Measurements from ENCODE around the gene MPIG6B. TPM values are rescaled to one million over a fixed set of nuclear protein-coding genes. Genes with fewer than 3 reads are reported as not detected.

The MPIG6B gene
- total RNA-seq, 4 donors from 2014 or later, result not detected

DNA sequence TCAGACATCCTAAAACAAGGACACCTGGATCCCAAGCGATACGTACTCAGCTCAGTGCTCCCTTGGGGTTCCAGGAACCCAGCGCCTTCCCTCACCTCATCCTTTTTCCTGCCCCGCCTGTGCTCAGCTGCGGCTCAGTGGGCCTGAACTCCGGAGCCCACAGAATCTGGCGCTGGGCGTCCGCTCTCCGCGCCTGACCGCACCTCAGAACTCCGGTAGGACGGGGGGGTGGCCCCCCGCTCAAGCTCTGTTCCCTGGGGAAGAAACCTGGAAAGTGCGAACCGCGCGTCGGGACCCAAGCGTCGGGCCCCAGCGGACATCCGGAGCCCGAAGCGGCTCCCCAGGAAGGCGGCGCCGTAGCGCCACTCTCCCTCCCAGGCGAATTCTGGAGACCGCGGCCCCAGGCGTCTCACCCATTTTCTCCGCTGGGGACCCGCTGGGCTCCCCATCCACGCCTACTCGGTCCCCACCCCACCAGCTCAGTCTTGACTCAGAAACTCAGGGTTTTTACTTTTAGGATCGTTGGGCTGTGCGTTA, 42.0 kb upstream of the MPIG6B start:
- Histone ChIP-seq H3K9me3 (no peaks in the 10 kb centered on the region), H3K27me3 (no peaks in the 10 kb centered on the region), H3K4me3 (peak overlapping the region; percentile 41 to 69 (median 60)), H3K36me3 (peaks cover 0 to 7% (median 0%) of the 10 kb centered on the region in 3 donors), H3K4me1 (peaks cover 0 to 25% (median 3%) of the 10 kb centered on the region in 4 donors), H3K27ac (peak overlapping the region; percentile 59 to 77 (median 69))
- peak; percentile 50 to 67 (median 65) for DNase-seq
- TF ChIP-seq, protein P1, sequence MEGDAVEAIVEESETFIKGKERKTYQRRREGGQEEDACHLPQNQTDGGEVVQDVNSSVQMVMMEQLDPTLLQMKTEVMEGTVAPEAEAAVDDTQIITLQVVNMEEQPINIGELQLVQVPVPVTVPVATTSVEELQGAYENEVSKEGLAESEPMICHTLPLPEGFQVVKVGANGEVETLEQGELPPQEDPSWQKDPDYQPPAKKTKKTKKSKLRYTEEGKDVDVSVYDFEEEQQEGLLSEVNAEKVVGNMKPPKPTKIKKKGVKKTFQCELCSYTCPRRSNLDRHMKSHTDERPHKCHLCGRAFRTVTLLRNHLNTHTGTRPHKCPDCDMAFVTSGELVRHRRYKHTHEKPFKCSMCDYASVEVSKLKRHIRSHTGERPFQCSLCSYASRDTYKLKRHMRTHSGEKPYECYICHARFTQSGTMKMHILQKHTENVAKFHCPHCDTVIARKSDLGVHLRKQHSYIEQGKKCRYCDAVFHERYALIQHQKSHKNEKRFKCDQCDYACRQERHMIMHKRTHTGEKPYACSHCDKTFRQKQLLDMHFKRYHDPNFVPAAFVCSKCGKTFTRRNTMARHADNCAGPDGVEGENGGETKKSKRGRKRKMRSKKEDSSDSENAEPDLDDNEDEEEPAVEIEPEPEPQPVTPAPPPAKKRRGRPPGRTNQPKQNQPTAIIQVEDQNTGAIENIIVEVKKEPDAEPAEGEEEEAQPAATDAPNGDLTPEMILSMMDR (IDR thresholded peaks at IDR 0.05), result peak in 2 of 6 experiments; percentile 5 to 12
- no peak for TF ChIP-seq POLR2A (IDR thresholded peaks at IDR 0.05)

DNA sequence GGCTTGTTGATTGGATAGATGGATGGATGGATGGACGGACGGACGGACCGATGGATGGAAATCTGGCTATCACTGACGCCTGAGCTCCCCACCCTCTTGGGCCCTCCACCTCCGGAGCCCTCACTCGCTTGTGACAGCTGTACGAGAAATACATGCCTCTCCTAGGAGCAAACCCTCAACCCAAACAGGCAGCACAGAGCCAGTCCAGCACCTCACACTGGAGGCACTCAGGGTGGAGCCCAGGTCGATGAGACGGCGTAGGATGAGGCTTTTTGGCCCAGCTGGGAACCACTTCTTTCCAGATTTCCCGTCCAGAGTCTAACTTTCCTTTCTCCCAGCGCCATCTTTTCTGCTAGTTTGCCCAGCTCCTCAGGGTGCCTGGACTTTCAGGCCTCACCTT, 39.6 kb upstream of the MPIG6B start:
- Histone ChIP-seq H3K9me3 (no peaks in the 10 kb centered on the region), H3K27me3 (no peaks in the 10 kb centered on the region), H3K4me1 (peaks cover 0 to 25% (median 3%) of the 10 kb centered on the region in 4 donors), H3K36me3 (peaks cover 0 to 31% (median 0%) of the 10 kb centered on the region in 3 donors), H3K4me3 (peak overlapping the region in 1 of 4 donors; percentile 45), H3K27ac (peak overlapping the region in 3 of 4 donors; percentile 55 to 81 (median 70))
- DNase-seq, result no peak
- TF ChIP-seq POLR2A (IDR thresholded peaks at IDR 0.05), result no peak
- TF ChIP-seq, protein P1 (IDR thresholded peaks at IDR 0.05), result no peak

DNA sequence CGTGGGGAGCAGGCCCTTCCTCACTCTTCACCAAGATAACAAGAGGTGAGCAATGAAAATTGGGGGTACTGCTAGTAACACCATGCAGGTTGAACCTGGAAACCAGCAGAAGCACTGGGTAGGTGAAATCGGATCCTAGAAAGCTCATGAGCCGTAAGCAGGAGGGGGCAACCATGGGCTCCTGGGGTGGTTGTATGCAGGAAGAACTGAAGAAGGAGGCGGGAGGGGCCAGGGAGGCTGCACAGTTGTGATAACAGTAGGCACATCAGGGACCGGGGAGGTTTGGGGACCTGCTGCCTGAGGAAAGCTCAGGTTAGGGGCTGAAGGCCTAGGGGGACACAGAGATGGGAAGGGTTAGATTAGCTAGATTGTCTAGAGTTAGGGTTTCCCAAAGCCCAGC, 36.7 kb upstream of the MPIG6B start:
- Histone ChIP-seq H3K36me3 (peaks cover 0 to 59% (median 0%) of the 10 kb centered on the region in 3 donors), H3K27me3 (no peaks in the 10 kb centered on the region), H3K9me3 (no peaks in the 10 kb centered on the region), H3K4me1 (peaks cover 0 to 16% (median under 1%) of the 10 kb centered on the region in 4 donors), H3K27ac (no peak overlapping the region), H3K4me3 (no peak overlapping the region)
- TF ChIP-seq, protein P1 (IDR thresholded peaks at IDR 0.05), result no peak
- TF ChIP-seq POLR2A (IDR thresholded peaks at IDR 0.05), result no peak
- no peak for DNase-seq

DNA sequence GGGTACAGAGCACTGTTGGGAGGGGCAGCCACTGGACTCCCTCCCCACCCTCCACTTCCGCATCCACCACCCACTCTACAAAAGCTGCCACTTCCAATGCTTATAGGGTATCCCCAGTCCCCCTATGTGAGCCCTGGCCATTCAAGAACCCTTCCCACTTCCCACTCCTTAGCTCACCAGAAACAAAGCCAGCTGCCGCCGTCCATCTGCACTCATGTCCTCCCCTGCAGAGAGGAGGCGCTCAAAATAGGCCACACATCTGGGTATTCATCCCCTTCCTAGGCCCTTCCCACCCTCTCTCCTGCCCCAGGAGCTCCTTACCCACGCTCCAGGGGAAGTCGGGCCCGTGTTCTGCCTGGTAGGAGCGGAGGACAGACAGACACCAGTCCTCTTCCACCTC, 35.9 kb upstream of the MPIG6B start:
- Histone ChIP-seq H3K27ac (no peak overlapping the region), H3K4me3 (no peak overlapping the region), H3K27me3 (no peaks in the 10 kb centered on the region), H3K9me3 (no peaks in the 10 kb centered on the region), H3K36me3 (peaks cover 0 to 68% (median 0%) of the 10 kb centered on the region in 3 donors), H3K4me1 (peaks cover 0 to 8% (median 0%) of the 10 kb centered on the region in 4 donors)
- no peak for TF ChIP-seq POLR2A (IDR thresholded peaks at IDR 0.05)
- TF ChIP-seq, protein P1 (IDR thresholded peaks at IDR 0.05), result no peak
- no peak for DNase-seq

DNA sequence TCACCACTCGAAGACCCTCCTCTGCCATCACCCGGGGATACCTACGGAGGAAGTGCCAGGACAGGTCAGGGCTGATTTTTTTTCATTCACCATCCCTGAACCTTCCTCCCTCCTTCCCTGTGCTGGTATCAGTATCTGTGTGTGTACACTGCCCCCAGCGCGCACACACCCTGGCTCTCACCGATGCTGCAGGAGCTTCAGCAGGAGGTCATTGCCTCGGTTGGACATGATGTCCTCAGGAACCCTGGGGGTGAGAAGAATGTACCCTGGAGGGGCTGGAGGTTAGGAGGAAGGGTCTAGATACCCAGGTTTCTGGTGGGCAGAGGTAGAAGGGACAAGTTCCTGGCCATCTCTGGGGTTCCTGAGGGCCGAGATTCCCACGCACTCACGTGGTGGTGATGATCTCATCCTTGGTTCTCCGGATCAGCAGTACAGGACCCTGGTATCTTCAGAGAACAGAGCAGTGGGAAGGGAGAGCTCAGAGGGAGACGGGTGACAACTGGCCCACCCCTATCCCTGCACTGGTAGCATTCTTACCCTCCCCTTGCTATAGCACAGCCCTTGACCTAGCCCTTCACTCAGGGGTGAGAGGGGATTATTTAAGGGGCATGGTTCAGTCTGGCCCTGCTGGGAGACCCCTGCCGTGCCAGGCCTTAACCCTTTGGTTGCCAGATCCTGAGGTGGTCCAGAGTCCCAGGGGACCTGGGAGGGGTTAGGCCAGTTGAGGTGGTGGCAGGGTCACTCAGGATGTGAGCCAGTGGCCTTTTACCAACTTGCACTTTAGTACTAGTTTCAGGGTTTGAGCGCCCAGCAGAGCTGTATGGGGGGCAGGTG, 35.1 kb upstream of the MPIG6B start:
- DNase-seq, result no peak
- TF ChIP-seq, protein P1 (IDR thresholded peaks at IDR 0.05), result no peak
- no peak for TF ChIP-seq POLR2A (IDR thresholded peaks at IDR 0.05)
- peaks cover 0 to 75% (median 0%) of the 10 kb centered on the region in 3 donors for H3K36me3 ChIP-seq
- H3K27ac ChIP-seq, result no peak overlapping the region
- no peak overlapping the region for H3K4me3 ChIP-seq
- peaks cover 0 to 5% (median 0%) of the 10 kb centered on the region in 4 donors for H3K4me1 ChIP-seq
- no peaks in the 10 kb centered on the region for H3K27me3 ChIP-seq
- no peaks in the 10 kb centered on the region for H3K9me3 ChIP-seq
